GM18951 (cell line): ENCODE measurements around the gene SREBF2.

Experiments used
- POLR2A ChIP-seq: IDR thresholded peaks from 4 replicates; pipeline ENCODE4 v1.6.1; 2011; ENCODE audit warnings: mild to moderate bottlenecking; ENCODE audit not compliant: insufficient read length, insufficient read depth; ENCODE audit errors: extremely low read depth
- in situ Hi-C: fragments of 300-500 bp; cut with MboI; formaldehyde crosslinking; loops from one replicate; pipeline ENCODE4 v1.12.0; 2022; ENCODE audit warnings: low sequenced_read_pairs, mixed read lengths, inconsistent platforms; ENCODE audit not compliant: unreplicated experiment

Gene SREBF2

GRCh38 chr22:41840216-41840615 is 7.3 kb downstream of the SREBF2 start:
- in situ Hi-C loops, result no loop called here
- TF ChIP-seq POLR2A, result no peak

- in situ Hi-C loops, result no loop called here
- TF ChIP-seq POLR2A, result no peak
Observed at GRCh38 chr22:41841085-41841712, 8.3 kb downstream of the SREBF2 start.

GRCh38 chr22:41842996-41843970 is 10.4 kb downstream of the SREBF2 start:
- in situ Hi-C loops, result no loop called here
- TF ChIP-seq POLR2A, result no peak

- in situ Hi-C loops, result no loop called here
- no peak for TF ChIP-seq POLR2A
Observed at GRCh38 chr22:41844036-41844435, 11.1 kb downstream of the SREBF2 start.

GRCh38 chr22:41844513-41844912 is 11.6 kb downstream of the SREBF2 start:
- TF ChIP-seq POLR2A, result no peak
- in situ Hi-C loops, result no loop called here

GRCh38 chr22:41845380-41846267 is 12.7 kb downstream of the SREBF2 start:
- TF ChIP-seq POLR2A, result no peak
- in situ Hi-C loops, result no loop called here

GRCh38 chr22:41846268-41846987 is 13.5 kb downstream of the SREBF2 start:
- no peak for TF ChIP-seq POLR2A
- in situ Hi-C loops, result no loop called here

- TF ChIP-seq POLR2A, result no peak
- in situ Hi-C loops, result no loop called here
Observed at GRCh38 chr22:41847300-41847699, 14.4 kb downstream of the SREBF2 start.

GRCh38 chr22:41848468-41848867 is 15.6 kb downstream of the SREBF2 start:
- in situ Hi-C loops, result no loop called here
- TF ChIP-seq POLR2A, result no peak

GRCh38 chr22:41856469-41856868 is 23.6 kb downstream of the SREBF2 start:
- in situ Hi-C loops, result no loop called here
- TF ChIP-seq POLR2A, result no peak

GRCh38 chr22:41857155-41857859 is 24.4 kb downstream of the SREBF2 start:
- in situ Hi-C loops, result no loop called here
- TF ChIP-seq POLR2A, result no peak

- in situ Hi-C loops, result no loop called here
- no peak for TF ChIP-seq POLR2A
Observed at GRCh38 chr22:41857860-41858199, 24.9 kb downstream of the SREBF2 start.
